C4-2B (cell line): Measurements from ENCODE around the gene TMEM14A.
A peak's percentile ranks its signal among the peaks of the same experiment; 100 is the strongest.

Source experiments
- H3K27ac ChIP-seq: fragments of 450-650 bp; 2 replicates; pipeline ENCODE4 v1.5.1; 2017
- CTCF ChIP-seq: fragments of 450-650 bp; conservative IDR thresholded peaks from 2 replicates; pipeline ENCODE4 v1.5.1; 2017; ENCODE audit warnings: mild to moderate bottlenecking
- ZFX ChIP-seq: fragments of 450-650 bp; IDR thresholded peaks from 2 replicates; pipeline ENCODE4 v1.6.1; 2017

TMEM14A gene

GRCh38 chr6:52664186-52664990 is 6.5 kb upstream of the TMEM14A start:
- H3K27ac ChIP-seq = peak overlapping the region; percentile 78
- TF ChIP-seq ZFX (no peak), CTCF (no peak)

GRCh38 chr6:52664991-52665686 is 5.8 kb upstream of the TMEM14A start:
- TF ChIP-seq CTCF = no peak
- no peak for TF ChIP-seq ZFX
- H3K27ac ChIP-seq = peak overlapping the region; percentile 78

DNA sequence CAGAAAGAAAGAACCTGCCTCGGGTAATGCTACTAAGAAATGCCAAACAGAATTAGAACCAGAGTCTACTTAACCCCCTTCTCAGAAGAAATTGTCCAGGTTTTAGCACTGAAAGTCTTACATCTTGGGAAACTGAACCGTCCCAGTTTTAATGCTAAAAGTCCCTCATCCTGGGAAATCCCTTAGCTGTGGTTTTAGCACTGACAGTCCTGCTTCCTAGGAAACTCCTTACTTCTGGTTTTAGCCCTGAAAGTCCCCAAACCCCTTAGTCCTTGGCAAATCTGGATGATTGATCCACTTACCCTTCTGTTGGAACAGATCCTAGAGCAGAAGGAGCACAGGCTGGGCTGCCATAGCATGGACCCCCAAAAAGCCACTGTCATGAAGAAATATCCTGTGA is 4.8 kb upstream of the TMEM14A start:
- no peak overlapping the region for H3K27ac ChIP-seq
- TF ChIP-seq CTCF (no peak), ZFX (no peak)

GRCh38 chr6:52666523-52666922 is 4.4 kb upstream of the TMEM14A start:
- TF ChIP-seq CTCF (no peak), ZFX (no peak)
- no peak overlapping the region for H3K27ac ChIP-seq

GRCh38 chr6:52667572-52667971 is 3.3 kb upstream of the TMEM14A start:
- no peak overlapping the region for H3K27ac ChIP-seq
- TF ChIP-seq ZFX (no peak), CTCF (no peak)

DNA sequence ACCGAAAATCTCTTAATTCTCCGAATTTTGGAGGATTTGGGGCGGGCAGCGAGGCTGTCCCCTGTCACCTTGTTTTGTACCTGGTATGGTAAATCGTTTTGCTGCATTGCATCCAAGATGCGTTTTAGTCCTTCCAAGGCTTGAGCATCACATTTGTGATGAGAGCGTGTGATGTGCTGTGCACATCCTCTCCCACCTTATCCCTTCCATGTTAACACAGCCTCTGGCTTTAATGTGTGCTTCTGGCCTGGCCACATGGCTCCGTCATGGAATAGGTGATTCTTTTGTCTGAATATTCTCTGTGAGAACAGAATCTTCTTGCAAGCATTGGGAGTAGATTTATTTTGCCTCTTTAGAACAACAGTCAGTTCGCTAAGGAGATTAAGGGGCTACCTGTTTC is 763 bp downstream of the TMEM14A start:
- TF ChIP-seq CTCF = no peak
- no peak for TF ChIP-seq ZFX
- peak overlapping the region; percentile 62 for H3K27ac ChIP-seq

DNA sequence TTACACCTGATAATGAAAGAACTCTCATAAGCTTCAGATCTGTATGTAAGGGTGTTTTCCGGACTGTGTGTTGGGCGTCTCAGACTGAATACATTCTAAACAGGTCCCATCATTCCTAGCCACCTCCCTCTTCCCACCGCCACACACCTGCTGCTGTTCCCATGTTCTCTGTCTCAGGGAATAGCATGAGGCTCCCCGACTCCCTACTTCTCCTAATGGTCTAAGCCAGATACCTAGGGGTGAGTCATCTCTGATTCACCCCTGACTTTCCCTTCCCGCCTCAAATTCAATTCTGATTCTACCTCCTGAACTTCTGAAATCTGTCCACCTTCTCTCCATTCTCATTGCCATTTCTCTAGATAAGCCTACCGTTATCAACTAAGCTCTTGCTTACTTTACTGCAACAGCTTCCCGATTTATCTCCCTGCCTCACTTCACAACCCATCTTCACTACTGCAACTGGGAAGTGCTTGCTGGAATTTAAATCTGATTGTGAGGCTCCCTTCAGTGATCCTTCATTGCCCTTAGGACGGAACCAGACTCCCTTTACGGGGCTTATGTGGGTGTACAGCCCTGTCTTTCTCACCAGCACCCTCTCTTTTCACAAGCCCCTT is 1.6 kb downstream of the TMEM14A start:
- TF ChIP-seq CTCF (no peak), ZFX (no peak)
- no peak overlapping the region for H3K27ac ChIP-seq
